Measurements from ENCODE around the gene DCT.

DCT gene

DNA sequence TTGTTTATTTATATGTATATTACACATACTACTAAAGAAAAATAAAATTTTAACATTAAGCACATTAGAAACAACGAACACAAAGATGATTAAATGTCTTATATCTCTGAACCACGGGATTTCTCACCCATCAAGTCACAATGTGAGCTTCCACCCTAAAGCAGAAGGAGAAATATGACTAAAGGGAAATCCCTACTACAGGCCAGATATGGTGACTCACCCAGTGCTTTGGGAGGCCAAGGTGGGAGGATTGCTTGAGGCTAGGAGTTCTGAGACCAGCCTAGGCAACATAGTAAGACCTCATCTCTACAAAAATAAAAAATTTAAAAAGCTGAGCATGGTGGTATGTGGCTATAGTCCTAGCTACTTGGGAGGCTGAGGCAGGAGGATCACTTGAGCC lies 24.6 kb downstream of the DCT start:
- Histone ChIP-seq H3K9me3 (ENCODE audit: control insufficient read depth in 2 of 2, low read length in 2 of 2) (no peaks in the 10 kb centered on the region), H3K4me3 (ENCODE audit: low read length in 2 of 2) (no peak overlapping the region), H3K9ac (ENCODE audit: low read length in 2 of 2) (no peak overlapping the region), H3K27ac (ENCODE audit: low read length) (no peak overlapping the region), H3K36me3 (ENCODE audit: control insufficient read depth in 2 of 2, insufficient read depth in 2 of 2, low read length in 2 of 2) (no peaks in the 10 kb centered on the region), H3K27me3 (ENCODE audit: control insufficient read depth in 1 of 2, insufficient read depth in 2 of 2, low read length in 2 of 2) (no peaks in the 10 kb centered on the region), H3K4me1 (ENCODE audit: control insufficient read depth, insufficient read depth, low read length) (no peaks in the 10 kb centered on the region)

DNA sequence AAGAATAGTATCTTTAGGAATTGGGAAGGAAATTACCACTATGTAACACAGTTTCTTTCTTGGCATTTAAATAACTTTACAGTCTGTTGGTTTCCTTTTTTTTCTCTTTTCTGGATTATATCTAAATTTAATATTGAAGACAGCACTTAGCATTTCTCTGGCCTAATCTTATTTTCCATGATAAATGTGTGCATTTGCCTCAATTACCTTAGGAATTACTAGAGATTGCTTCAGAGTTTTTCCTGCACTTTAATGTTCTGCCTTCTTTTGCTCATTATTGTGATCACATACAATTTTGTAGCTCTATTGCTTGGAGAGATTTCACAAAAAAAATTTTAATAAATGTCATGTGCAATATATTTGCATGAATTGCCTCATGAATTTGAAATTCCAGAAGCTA lies 25.1 kb downstream of the DCT start:
- no peaks in the 10 kb centered on the region for H3K4me1 ChIP-seq (ENCODE audit: control insufficient read depth, insufficient read depth, low read length)
- no peak overlapping the region for H3K27ac ChIP-seq (ENCODE audit: low read length)
- no peaks in the 10 kb centered on the region for H3K36me3 ChIP-seq (ENCODE audit: control insufficient read depth in 2 of 2, insufficient read depth in 2 of 2, low read length in 2 of 2)
- H3K4me3 ChIP-seq (ENCODE audit: low read length in 2 of 2), result no peak overlapping the region
- no peak overlapping the region for H3K9ac ChIP-seq (ENCODE audit: low read length in 2 of 2)
- no peaks in the 10 kb centered on the region for H3K9me3 ChIP-seq (ENCODE audit: control insufficient read depth in 2 of 2, low read length in 2 of 2)
- H3K27me3 ChIP-seq (ENCODE audit: control insufficient read depth in 1 of 2, insufficient read depth in 2 of 2, low read length in 2 of 2), result no peaks in the 10 kb centered on the region

DNA sequence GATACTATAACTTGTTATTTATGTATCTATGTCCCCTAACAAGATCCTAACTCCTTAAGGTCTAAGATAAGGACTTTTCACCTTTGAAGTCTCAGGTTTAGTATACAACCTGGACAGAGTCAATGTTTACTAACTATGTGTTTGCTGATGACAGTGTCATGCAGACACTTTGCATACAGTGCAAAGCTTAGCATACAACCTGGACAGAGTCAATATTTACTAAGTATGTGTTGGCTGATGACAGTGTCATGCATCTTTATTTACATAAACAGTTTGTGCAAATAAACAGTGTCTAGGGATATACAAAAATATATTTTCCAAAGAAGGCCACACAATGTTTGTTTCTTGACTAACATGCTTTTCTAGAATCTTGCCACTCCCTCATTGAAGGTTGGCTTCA lies 34.7 kb downstream of the DCT start:
- Histone ChIP-seq H3K27me3 (ENCODE audit: control insufficient read depth in 1 of 2, insufficient read depth in 2 of 2, low read length in 2 of 2) (no peaks in the 10 kb centered on the region), H3K36me3 (ENCODE audit: control insufficient read depth in 2 of 2, insufficient read depth in 2 of 2, low read length in 2 of 2) (peaks cover 0 to 3% of the 10 kb centered on the region in 2 donors), H3K27ac (ENCODE audit: low read length) (no peak overlapping the region), H3K9ac (ENCODE audit: low read length in 2 of 2) (no peak overlapping the region), H3K9me3 (ENCODE audit: control insufficient read depth in 2 of 2, low read length in 2 of 2) (peaks cover 0 to 5% of the 10 kb centered on the region in 2 donors), H3K4me3 (ENCODE audit: low read length in 2 of 2) (no peak overlapping the region), H3K4me1 (ENCODE audit: control insufficient read depth, insufficient read depth, low read length) (peaks cover 3% of the 10 kb centered on the region)

DNA sequence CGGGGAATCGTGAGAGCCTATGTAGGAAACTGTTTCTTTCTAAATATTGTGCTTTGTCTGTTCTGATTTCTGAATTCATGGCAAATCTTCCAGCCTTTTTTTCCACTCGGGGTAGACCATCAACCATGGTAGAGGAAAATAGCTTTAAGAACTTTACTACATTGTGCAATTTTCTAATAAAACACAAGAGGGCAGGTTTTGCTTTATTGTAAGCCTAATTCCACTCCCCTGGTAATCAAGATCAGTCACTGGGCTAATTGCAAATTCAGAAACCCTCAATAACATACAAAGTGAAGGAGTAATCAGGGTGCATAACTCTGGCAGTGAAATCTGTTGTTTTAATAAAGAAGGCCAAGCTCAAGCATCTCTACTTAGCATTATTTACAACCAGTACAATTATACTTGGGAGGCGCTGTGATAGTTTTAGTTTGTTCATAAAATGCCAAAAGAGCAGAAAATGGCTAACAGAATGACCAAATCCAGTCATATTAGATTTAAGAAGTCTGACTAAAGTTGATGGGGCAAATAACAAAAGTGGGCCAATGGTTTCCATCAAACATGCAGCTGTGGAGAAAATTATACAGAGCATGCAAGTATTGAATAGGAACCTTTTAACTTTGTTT lies 43.8 kb downstream of the DCT start:
- Histone ChIP-seq H3K27me3 (ENCODE audit: control insufficient read depth in 1 of 2, insufficient read depth in 2 of 2, low read length in 2 of 2) (no peaks in the 10 kb centered on the region), H3K27ac (ENCODE audit: low read length) (no peak overlapping the region), H3K4me3 (ENCODE audit: low read length in 2 of 2) (no peak overlapping the region), H3K36me3 (ENCODE audit: control insufficient read depth in 2 of 2, insufficient read depth in 2 of 2, low read length in 2 of 2) (no peaks in the 10 kb centered on the region), H3K9me3 (ENCODE audit: control insufficient read depth in 2 of 2, low read length in 2 of 2) (peaks cover 0 to 3% of the 10 kb centered on the region in 2 donors), H3K4me1 (ENCODE audit: control insufficient read depth, insufficient read depth, low read length) (no peaks in the 10 kb centered on the region), H3K9ac (ENCODE audit: low read length in 2 of 2) (no peak overlapping the region)

DNA sequence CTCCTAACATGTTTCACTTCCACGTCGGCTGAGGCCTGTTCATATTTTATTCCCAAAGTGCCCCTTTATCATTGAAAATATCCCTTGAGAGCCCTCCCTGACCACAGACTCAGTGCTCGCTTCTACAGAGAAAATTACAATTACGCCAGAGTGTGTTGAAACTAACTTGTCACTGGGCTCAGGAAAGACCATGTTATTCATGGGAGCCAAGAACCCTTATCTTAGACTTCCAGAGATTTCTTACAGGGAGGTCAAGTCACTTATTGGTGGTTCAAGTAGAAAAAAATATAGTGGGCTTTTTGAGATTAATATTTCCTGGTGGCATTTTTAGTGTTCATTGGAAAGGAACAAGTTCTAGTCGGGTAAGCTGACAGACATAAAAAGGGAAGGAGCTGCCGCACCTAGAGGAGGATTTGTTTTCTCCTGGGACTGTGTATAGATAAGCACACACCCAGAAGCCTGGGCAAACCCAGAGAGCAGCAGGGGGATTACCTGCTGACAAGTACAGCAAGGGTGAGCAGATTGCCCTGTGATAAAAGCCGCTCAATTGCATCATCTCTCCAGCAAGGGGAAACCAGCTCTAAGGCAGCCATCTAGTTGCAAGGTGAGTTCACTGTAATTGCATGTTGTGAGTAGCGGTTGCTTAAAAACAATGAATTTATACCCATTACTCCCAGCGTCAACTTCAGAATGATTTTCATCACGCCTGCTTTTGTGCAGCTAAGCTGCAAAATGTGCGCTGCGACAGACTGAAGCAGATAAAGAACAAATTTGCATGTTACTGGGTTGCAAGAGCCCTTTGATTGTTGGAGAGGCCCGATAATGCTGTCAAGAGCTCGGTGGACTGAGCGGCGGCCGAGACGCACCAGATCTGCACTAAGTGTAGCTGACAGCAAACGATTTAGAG lies 46.2 kb downstream of the DCT start:
- no peak overlapping the region for H3K4me3 ChIP-seq (ENCODE audit: low read length in 2 of 2)
- no peak overlapping the region for H3K9ac ChIP-seq (ENCODE audit: low read length in 2 of 2)

DNA sequence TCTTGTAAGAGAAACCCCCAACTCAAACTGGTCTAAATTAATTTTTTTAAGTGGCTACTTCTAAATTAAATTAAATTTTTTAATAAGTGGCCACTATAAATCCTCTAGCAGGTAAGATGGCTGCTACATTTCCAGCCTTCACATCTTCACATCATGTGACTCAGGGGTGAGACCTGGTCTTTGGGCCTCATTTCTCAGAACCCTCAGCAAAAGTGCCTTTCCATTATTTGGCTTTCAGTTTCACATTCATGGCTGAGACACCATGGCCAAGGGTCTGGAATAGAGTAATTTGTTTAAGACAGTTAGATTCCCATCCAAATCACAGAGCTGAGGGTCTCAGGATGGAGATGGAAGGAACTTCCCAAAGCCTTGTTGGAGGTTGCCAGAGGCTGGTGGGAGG lies 47.5 kb downstream of the DCT start:
- Histone ChIP-seq H3K4me1 (ENCODE audit: control insufficient read depth, insufficient read depth, low read length) (no peaks in the 10 kb centered on the region), H3K27ac (ENCODE audit: low read length) (no peak overlapping the region), H3K36me3 (ENCODE audit: control insufficient read depth in 2 of 2, insufficient read depth in 2 of 2, low read length in 2 of 2) (no peaks in the 10 kb centered on the region), H3K27me3 (ENCODE audit: control insufficient read depth in 1 of 2, insufficient read depth in 2 of 2, low read length in 2 of 2) (peaks cover 0 to 3% of the 10 kb centered on the region in 2 donors), H3K4me3 (ENCODE audit: low read length in 2 of 2) (no peak overlapping the region), H3K9ac (ENCODE audit: low read length in 2 of 2) (no peak overlapping the region), H3K9me3 (ENCODE audit: control insufficient read depth in 2 of 2, low read length in 2 of 2) (peaks cover 0 to 3% of the 10 kb centered on the region in 2 donors)

More for the DNA sequence above, 46.2 kb downstream of the DCT start:
- no peak overlapping the region for H3K27ac ChIP-seq (ENCODE audit: low read length)
- no peaks in the 10 kb centered on the region for H3K36me3 ChIP-seq (ENCODE audit: control insufficient read depth in 2 of 2, insufficient read depth in 2 of 2, low read length in 2 of 2)
- H3K27me3 ChIP-seq (ENCODE audit: control insufficient read depth in 1 of 2, insufficient read depth in 2 of 2, low read length in 2 of 2), result no peaks in the 10 kb centered on the region
- peaks cover 0 to 3% of the 10 kb centered on the region in 2 donors for H3K9me3 ChIP-seq (ENCODE audit: control insufficient read depth in 2 of 2, low read length in 2 of 2)
- no peaks in the 10 kb centered on the region for H3K4me1 ChIP-seq (ENCODE audit: control insufficient read depth, insufficient read depth, low read length)

DNA sequence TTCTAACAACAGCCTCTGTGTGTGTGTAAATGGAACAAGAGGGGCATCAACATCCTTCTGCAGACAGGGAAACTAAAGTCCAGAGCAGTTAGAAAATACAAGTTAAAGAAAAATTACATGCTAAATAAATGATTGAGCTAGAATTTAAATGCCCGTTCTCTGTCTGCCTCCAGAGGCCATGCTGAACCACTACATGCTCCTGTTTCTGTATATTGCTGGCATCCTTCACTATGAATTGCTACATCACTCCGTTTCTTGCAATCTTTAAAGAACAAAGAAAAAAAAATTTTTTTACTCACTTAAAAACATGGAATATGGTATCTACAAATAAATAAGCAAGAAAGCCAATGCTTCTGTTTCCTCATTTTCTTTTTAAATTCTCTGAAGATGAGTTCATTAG lies 47.9 kb downstream of the DCT start:
- Histone ChIP-seq H3K4me1 (ENCODE audit: control insufficient read depth, insufficient read depth, low read length) (no peaks in the 10 kb centered on the region), H3K4me3 (ENCODE audit: low read length in 2 of 2) (no peak overlapping the region), H3K27ac (ENCODE audit: low read length) (no peak overlapping the region), H3K9me3 (ENCODE audit: control insufficient read depth in 2 of 2, low read length in 2 of 2) (peaks cover 0 to 3% of the 10 kb centered on the region in 2 donors), H3K9ac (ENCODE audit: low read length in 2 of 2) (no peak overlapping the region), H3K36me3 (ENCODE audit: control insufficient read depth in 2 of 2, insufficient read depth in 2 of 2, low read length in 2 of 2) (no peaks in the 10 kb centered on the region), H3K27me3 (ENCODE audit: control insufficient read depth in 1 of 2, insufficient read depth in 2 of 2, low read length in 2 of 2) (peaks cover 0 to 3% of the 10 kb centered on the region in 2 donors)

DNA sequence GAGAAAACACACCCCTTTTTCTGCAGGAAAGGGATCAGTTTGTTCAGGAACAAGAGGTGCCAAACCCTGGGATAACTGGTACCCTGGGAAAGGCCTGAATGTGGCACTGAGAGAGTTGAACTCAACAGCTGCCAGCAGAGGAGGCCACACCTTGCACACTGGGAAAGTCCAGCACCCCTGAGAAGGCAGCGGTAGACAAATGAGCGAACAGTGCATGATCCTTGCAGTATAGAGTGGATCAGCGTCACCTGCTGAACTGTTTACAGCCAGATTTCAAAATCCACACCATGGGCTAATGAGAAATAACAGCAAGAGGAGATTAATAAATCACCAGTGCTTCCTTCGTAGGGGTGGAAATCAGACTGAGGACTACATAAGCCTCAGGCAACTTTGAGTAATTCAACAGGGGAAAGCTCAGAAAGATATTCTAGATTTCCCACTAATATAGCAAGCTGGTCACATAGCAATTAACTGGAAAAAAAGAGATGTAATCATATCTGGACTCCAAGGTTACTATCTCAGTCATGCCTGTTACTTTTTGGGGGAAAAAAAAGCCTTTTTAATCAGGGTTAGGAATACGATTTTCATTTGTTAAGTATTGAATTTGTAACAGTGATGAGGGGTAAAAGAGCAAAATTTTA lies 52.0 kb downstream of the DCT start:
- H3K27me3 ChIP-seq (ENCODE audit: control insufficient read depth in 1 of 2, insufficient read depth in 2 of 2, low read length in 2 of 2), result peaks cover 0 to 3% of the 10 kb centered on the region in 2 donors
- no peaks in the 10 kb centered on the region for H3K36me3 ChIP-seq (ENCODE audit: control insufficient read depth in 2 of 2, insufficient read depth in 2 of 2, low read length in 2 of 2)
- H3K9ac ChIP-seq (ENCODE audit: low read length in 2 of 2), result no peak overlapping the region
- H3K4me1 ChIP-seq (ENCODE audit: control insufficient read depth, insufficient read depth, low read length), result no peaks in the 10 kb centered on the region
- H3K9me3 ChIP-seq (ENCODE audit: control insufficient read depth in 2 of 2, low read length in 2 of 2), result peaks cover 0 to 3% of the 10 kb centered on the region in 2 donors
- H3K27ac ChIP-seq (ENCODE audit: low read length), result no peak overlapping the region
- no peak overlapping the region for H3K4me3 ChIP-seq (ENCODE audit: low read length in 2 of 2)

DNA sequence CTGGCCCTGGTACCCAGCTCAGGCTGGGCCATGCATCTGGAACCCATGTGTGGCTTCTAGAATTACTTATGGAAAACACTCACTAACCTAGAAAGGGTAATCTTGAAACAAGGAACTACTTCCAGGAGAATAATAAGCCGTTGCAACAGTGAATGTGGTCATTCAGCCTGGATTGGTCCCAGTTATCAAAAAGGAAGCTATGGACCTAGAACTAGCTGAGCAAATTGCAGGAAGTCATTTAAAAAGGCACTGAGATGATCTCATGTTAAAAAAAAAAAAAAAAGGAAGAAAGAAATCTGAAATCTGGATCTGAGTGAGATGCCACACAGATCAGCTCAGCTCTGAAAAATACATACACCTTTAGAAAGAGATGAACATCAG lies 59.6 kb downstream of the DCT start:
- Histone ChIP-seq H3K27ac (ENCODE audit: low read length) (no peak overlapping the region), H3K4me1 (ENCODE audit: control insufficient read depth, insufficient read depth, low read length) (no peaks in the 10 kb centered on the region), H3K4me3 (ENCODE audit: low read length in 2 of 2) (no peak overlapping the region), H3K9me3 (ENCODE audit: control insufficient read depth in 2 of 2, low read length in 2 of 2) (peaks cover 0 to 4% of the 10 kb centered on the region in 2 donors), H3K9ac (ENCODE audit: low read length in 2 of 2) (no peak overlapping the region), H3K27me3 (ENCODE audit: control insufficient read depth in 1 of 2, insufficient read depth in 2 of 2, low read length in 2 of 2) (no peaks in the 10 kb centered on the region), H3K36me3 (ENCODE audit: control insufficient read depth in 2 of 2, insufficient read depth in 2 of 2, low read length in 2 of 2) (no peaks in the 10 kb centered on the region)

DNA sequence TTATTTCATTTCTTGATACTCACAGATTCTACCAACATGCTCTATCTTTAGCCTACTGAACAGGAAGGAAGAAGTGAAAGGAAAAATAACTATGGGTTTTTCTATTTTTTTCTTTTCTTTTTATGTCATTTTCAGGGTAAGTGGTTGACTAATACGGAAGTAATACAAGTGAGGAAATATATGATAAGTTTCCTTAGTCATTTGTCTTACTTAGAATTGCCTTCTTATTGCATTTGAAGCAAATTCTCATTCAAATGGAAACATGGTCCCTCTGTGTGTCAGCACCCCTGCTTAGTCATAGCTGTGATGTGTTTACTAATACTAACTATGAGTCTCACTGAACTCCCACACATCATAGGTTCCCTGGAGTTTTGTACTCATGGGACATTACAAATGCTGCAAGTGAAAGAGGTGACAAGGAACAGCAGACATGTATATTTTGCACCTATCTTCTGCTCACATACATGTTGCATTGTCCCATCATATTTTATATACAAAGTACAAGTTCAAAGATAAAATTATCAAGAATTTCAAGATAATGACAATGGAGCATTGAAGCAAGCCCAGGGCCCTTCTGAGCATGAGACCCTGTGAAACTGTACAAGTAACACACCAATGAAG lies 60.1 kb downstream of the DCT start:
- Histone ChIP-seq H3K4me3 (ENCODE audit: low read length in 2 of 2) (no peak overlapping the region), H3K27ac (ENCODE audit: low read length) (no peak overlapping the region), H3K4me1 (ENCODE audit: control insufficient read depth, insufficient read depth, low read length) (no peaks in the 10 kb centered on the region), H3K9me3 (ENCODE audit: control insufficient read depth in 2 of 2, low read length in 2 of 2) (peaks cover 0 to 4% of the 10 kb centered on the region in 2 donors), H3K36me3 (ENCODE audit: control insufficient read depth in 2 of 2, insufficient read depth in 2 of 2, low read length in 2 of 2) (no peaks in the 10 kb centered on the region), H3K9ac (ENCODE audit: low read length in 2 of 2) (no peak overlapping the region), H3K27me3 (ENCODE audit: control insufficient read depth in 1 of 2, insufficient read depth in 2 of 2, low read length in 2 of 2) (no peaks in the 10 kb centered on the region)
